Ovary (tissue), 9 donors: ENCODE data around the gene TTLL11. TPM values are rescaled to one million over a fixed set of nuclear protein-coding genes. Genes with fewer than 3 reads are reported as not detected.

Experiments
- DNase-seq, 5 donors: peaks; one replicate each; pipeline ENCODE4 v3.0.0-alpha.2; 2019 to 2020
- H3K27ac ChIP-seq, 2 donors: fragments of 200-600 bp; one replicate each; pipeline versions ENCODE4 v1.5.1 to v1.8.0; 2019 to 2022
- H3K27me3 ChIP-seq: fragments of 200-600 bp; one replicate; pipeline ENCODE4 v1.8.0; 2022
- H3K36me3 ChIP-seq: fragments of 200-600 bp; sonication (generic); one replicate; pipeline ENCODE4 v1.5.1; 2019
- H3K4me1 ChIP-seq: one replicate; pipeline ENCODE4 v1.8.1; 2013; ENCODE audit warnings: mild to moderate bottlenecking, moderate library complexity; ENCODE audit not compliant: insufficient read depth
- H3K4me3 ChIP-seq: fragments of 200-600 bp; sonication (generic); one replicate; pipeline ENCODE4 v1.5.1; 2017
- H3K9me3 ChIP-seq, 2 donors: fragments of 200-600 bp in 1 of 2; sonication (generic) in 1 of 2; one replicate each; pipeline versions ENCODE4 v1.5.1 to v1.8.1; 2013 to 2019; ENCODE audit warnings: mild to moderate bottlenecking in 1 of 2, moderate library complexity in 1 of 2
- CTCF ChIP-seq, 3 donors: fragments of 450-650 bp in 2 of 3; fragments of 200-600 bp in 1 of 3; IDR thresholded peaks; one replicate each; pipeline versions ENCODE4 v1.5.1 to v1.8.0; 2016 to 2022; ENCODE audit warnings: antibody characterized with exemption in 3 of 3, mild to moderate bottlenecking in 1 of 3
- EP300 ChIP-seq: sonication (generic); formaldehyde crosslinking; IDR thresholded peaks from one replicate; pipeline ENCODE4 v1.6.1; 2017; ENCODE audit warnings: antibody characterized with exemption
- POLR2A ChIP-seq: fragments of 450-650 bp; IDR thresholded peaks from one replicate; pipeline ENCODE4 v1.6.1; 2017; ENCODE audit warnings: antibody characterized with exemption, mild to moderate bottlenecking, moderate library complexity
- WGBS, 3 donors: extraction: QIAGEN DNeasy Blood & Tissue Kit in 1 of 3; methylation state at CpG; one replicate each; pipeline versions ENCODE4 v1.1.5 to v1.1.7; 2013 to 2017; 5-methylcytosine and 5-hydroxymethylcytosine counted together
- intact Hi-C, 4 donors: fragments of 100-400 bp; cut with DNase I; formaldehyde crosslinking; loops; one replicate each; pipeline versions ENCODE4 v1.11.0 to v1.15.1; 2022 to 2023
- polyA plus RNA-seq, 2 donors: library from polyadenylated mRNA; stranded (reverse); fragments of 200-250 nt in 1 of 2; fragments of 350-450 nt in 1 of 2; fragmentation: Illumina TruSeq in 1 of 2; extraction: RNeasy Lipid Tissue Mini Kit (QIAGEN cat#74804) in 1 of 2; gene quantifications; one replicate each; pipeline ENCODE4 v1.2.3, GENCODE V29; 2013 to 2014
- total RNA-seq, 7 donors: library from RNA; depleted of rRNA in 2 of 7; stranded (reverse); fragments of >200 nt in 2 of 7; fragmentation: NEBNext Ultra II Directional in 3 of 7; extraction: Animal tissue kit (Norgen Biotek cat#: 25700) in 3 of 7; gene quantifications; one replicate each; pipeline versions ENCODE4 v1.1.0 to v1.2.4, GENCODE V29; 2016 to 2023
- donor health status: DM: no; HTN: no; CAD: no; lungs with moderate emphysema.
- donor health status: DM: no; HTN: no; CAD: no.
- donor health status: Bipolar disorder and iron deficiency.
- donor health status: DM: yes; HTN: yes; CAD: no.
- donor health status: DM: no; HTN: no; CAD: no.
- donor health status: DM: yes; HTN: yes; CAD: no.

TTLL11 gene
- total and polyA plus RNA-seq, 9 donors: 6.1 to 13.5 (median 9.2) TPM

GRCh38 chr9:122053567-122054350 lies 39.3 kb downstream of the TTLL11 start:
- 68 to 79% (median 78%) methylated on average over 19 of the region's 19 CpGs for WGBS, 3 donors
- H3K36me3 ChIP-seq: no peaks in the 10 kb centered on the region
- intact Hi-C loops: no loop called here
- no peaks in the 10 kb centered on the region for H3K27me3 ChIP-seq
- H3K4me1 ChIP-seq: no peaks in the 10 kb centered on the region
- no peak for DNase-seq
- TF ChIP-seq EP300 (no peak), POLR2A (no peak), CTCF (IDR thresholded peaks at IDR 0.05) (no peak)
- no peaks in the 10 kb centered on the region for H3K9me3 ChIP-seq
- no peak overlapping the region for H3K27ac ChIP-seq
- H3K4me3 ChIP-seq: no peak overlapping the region

GRCh38 chr9:122053064-122053463 lies 40.0 kb downstream of the TTLL11 start:
- Histone ChIP-seq H3K4me3 (no peak overlapping the region), H3K4me1 (no peaks in the 10 kb centered on the region), H3K27ac (no peak overlapping the region), H3K36me3 (no peaks in the 10 kb centered on the region), H3K27me3 (no peaks in the 10 kb centered on the region), H3K9me3 (no peaks in the 10 kb centered on the region)
- DNase-seq: no peak
- intact Hi-C loops: no loop called here
- TF ChIP-seq POLR2A: no peak
- no peak for TF ChIP-seq EP300
- TF ChIP-seq CTCF (IDR thresholded peaks at IDR 0.05): no peak
- 74 to 86% (median 80%) methylated on average over 10 of the region's 10 CpGs for WGBS, 3 donors

GRCh38 chr9:122051351-122052321 lies 41.5 kb downstream of the TTLL11 start:
- DNase-seq: no peak
- intact Hi-C loops: no loop called here
- H3K27me3 ChIP-seq: no peaks in the 10 kb centered on the region
- H3K36me3 ChIP-seq: no peaks in the 10 kb centered on the region
- H3K9me3 ChIP-seq: no peaks in the 10 kb centered on the region
- H3K27ac ChIP-seq: no peak overlapping the region
- no peaks in the 10 kb centered on the region for H3K4me1 ChIP-seq
- no peak overlapping the region for H3K4me3 ChIP-seq
- WGBS, 3 donors: 75 to 80% (median 80%) methylated on average over 7 of the region's 7 CpGs
- TF ChIP-seq CTCF (IDR thresholded peaks at IDR 0.05) (no peak), POLR2A (no peak), EP300 (no peak)

- Histone ChIP-seq H3K27ac (no peak overlapping the region), H3K4me3 (no peak overlapping the region), H3K9me3 (no peaks in the 10 kb centered on the region), H3K36me3 (no peaks in the 10 kb centered on the region), H3K4me1 (no peaks in the 10 kb centered on the region), H3K27me3 (no peaks in the 10 kb centered on the region)
- intact Hi-C loops: no loop called here
- 88 to 95% (median 95%) methylated on average over 7 of the region's 7 CpGs for WGBS, 3 donors
- no peak for DNase-seq
- no peak for TF ChIP-seq POLR2A
- TF ChIP-seq EP300: no peak
- no peak for TF ChIP-seq CTCF (IDR thresholded peaks at IDR 0.05)
These were observed 42.9 kb downstream of the TTLL11 start for GRCh38 chr9:122050167-122050566.
